Hematopoietic multipotent progenitor cell treated with erythropoietin and hydrocortisone succinate and interleukin-3 and kit ligand, for 4 days (in vitro differentiated cells): ENCODE results near the gene STYXL1.
A peak's percentile ranks its signal among the peaks of the same experiment; 100 is the strongest.

Source experiments
- DNase-seq: peaks from one replicate; pipeline ENCODE4 v3.0.0-alpha.2; 2015

STYXL1 gene

DNA sequence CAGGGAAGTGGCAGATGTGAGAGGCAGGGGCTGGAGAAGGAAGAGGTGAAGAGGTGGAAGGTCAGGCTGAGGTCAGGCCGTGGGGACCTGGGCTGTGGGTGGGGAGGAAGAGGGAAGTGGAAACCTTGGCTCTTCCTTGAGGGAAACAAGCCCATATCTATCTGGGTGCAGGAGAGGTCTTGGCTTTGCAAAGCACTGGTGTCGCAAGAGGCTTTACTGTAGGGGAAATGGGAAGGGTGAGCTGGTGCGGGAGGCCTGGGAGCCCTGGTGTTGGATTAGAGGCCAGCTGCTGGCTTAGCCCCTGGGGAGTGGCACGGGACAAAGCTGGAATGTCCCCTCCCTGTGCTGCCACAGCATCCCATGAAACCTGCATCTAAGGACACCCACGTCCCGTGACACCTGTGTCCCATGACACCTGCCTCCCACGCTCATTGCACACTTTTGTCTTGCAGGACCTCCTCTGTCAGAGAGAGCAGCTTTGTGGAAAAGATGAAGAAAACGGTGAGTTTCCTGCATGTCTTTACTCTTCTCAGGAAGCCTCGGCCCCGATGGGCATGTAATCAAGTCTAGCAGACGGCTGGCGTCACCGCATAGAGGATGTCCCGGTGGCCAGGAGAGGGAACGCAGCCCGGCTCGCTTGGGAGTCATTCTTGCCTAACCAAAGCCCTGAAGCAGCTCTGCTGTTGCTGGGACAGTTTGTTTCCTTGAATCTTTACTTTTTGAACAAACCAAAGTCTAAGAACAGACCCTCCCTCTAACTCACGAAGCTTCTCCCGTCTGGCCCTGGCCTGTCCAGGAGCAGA is 75.6 kb downstream of the STYXL1 start:
- peak; percentile 48 for DNase-seq

DNA sequence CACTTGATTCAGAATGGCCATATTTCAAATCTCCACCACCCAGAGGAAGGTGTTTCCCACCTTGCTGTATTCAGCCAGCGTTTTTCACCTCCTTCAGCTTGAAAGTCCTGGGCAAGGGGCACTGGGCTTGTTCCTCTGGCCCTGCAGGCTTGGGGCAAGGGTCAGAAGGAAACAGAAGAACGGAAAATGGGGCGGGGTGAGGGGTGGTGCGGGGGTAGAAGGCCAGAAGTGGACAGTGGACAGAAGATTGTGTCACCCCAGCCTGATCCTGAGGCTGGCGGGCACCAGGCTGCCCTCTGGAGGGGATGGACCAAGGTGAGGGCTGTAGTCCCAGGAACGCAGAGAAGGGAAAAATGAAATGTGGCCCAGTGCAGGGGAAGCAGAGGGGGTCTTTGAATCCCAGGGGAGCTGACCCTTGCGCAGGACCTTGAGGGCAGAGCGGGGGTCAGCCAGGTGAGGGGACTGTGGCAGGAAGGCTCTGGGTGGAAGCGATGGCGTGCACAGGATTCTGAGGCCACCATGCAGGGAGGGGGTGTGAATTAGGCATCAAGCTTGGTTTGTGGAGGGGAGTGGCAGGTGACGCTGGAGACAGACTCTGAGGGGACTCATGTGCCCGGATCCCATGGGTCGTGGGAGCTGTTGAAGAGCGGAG is 76.4 kb downstream of the STYXL1 start:
- DNase-seq, result no peak

DNA sequence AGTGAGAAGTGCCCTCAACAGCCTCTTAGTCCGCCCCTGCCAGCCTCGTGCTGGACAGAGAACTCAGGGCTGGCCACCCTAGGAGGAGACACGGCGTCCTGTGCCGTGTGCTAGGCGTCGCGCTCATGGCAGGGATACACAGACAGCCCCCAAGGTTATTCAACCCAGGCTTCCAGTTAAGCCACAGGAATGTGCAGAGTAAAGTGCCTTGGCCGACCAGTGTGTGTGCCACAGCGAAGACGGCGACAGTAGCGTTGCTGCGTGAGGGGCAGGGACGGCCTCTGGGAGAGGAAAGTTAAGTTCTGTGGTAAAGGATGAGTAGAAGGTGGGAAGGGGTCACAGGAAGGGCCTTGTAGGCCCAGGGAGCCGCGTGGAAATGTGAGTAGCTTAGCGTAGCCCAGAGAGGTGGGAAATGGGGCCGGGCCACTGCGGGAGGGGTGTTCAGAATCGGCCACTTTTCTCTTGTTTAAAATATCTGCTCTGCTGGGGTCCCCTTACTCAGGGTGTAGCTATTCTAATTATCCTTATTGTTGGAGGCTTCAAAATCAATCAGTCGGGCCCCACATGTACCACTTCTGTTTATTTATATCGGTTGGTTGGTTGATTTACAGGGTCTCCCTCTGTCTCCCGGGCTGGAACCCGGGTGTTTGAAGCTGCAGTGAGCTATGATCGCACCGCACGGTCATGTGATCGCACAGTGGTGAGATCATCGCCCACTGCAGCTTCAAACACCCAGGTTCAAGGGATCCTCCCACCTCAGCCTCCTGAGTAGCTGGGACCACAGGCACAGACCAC is 77.9 kb downstream of the STYXL1 start:
- DNase-seq, result no peak

DNA sequence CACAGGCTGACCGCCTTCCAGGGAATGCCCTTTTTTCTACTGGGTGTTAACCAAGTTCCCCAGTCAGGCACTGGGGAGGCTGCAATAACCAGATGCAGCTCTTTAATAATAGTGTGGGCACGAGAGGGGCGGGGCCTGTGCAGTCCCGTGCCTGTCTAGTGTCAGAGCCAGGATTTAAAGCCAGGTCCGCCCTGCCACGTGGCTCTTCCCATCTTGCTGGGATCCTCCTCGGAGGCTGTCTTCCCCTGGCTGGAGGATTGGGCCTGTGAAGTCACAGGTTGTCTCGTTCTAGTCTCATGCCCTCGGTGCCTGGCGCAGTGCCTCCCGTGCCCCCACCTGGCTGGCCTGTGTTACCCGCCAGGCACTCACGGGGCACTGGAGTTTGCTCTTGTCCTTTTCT is 78.6 kb downstream of the STYXL1 start:
- no peak for DNase-seq

DNA sequence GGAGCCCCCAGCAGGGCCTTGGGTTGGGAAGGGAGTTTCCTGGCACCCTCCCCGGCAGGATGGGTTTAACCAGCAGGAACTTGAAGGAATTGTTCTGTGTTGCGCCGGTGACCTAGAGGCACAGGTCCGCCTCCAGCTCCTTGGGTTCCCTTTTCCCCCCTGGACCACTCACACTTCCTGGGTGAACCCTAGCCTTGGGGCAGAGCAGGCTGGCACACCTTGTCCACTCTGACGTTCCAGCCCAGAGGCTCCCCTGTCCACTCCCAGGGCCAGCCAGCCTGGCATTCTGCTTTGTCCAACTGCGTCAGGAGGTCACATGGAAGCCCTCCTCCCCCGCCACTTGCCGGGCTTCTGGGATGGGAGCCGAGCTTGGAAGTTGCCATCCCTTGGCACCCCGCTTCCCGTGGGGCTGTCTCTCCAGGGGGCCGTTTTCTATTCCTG is 79.2 kb downstream of the STYXL1 start:
- no peak for DNase-seq

DNA sequence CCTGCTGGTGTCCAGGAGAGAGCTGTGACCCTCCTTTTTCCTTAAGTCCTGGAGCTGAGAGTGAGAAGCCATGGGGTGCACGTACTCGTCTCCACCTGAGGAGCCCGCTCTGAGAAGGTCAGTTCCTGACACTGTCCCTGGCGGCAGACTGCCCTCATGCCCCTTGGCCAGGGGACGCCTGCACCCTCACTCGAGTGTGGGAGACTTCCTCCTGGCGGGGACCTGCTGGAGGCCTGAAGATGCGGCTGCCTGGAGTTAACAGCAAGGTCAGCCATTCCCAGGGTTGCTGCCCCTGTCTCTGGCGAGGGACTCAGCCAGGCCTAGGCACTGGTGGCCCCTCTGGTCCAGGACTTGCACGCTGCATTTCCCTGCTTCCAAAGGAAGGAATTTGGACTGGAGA is 79.8 kb downstream of the STYXL1 start:
- DNase-seq, result no peak

DNA sequence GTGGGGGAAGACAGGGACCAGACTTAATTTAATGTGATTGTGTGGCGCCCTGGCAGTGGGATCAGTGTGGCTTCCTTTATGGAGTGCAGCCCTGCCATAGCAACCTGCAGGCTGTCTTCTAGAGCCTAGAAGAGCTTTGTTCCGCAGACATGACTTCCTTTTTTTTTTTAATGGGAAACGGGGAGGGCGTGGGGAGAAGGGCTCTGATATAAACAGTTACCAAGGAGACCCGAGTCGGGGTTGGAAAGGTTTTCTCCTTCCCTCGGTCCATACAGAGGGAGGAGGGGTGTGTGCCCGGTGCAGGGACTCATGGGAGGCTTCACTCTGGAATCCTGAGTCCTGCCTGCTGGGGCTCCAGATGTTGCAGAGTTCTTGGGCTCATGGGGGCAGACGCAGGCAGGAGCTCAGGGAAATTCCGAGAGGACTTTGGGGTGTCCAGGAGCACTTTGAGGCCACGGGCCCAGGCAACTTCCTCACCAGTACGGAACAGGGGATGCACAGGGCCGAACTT is 80.3 kb downstream of the STYXL1 start:
- DNase-seq, result peak; percentile 59

DNA sequence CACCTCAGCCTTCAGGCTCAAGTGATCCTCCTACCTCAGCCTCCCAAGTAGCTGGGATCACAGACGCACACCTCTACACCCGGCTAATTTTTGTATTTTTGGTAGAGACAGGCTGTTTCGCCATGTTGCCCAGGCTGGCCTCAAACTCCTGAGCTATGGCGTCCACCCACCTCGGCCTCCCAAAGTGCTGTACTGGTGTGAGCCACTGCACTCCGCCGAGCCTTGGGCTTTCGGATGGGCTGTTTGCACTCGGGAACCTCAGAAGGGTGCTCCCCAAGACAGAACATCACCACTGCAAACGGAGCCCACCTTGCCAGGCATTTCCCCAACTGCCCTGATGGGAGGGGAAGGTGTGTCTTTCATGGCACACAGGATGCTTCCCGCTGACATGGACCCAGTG is 80.7 kb downstream of the STYXL1 start:
- DNase-seq, result no peak

DNA sequence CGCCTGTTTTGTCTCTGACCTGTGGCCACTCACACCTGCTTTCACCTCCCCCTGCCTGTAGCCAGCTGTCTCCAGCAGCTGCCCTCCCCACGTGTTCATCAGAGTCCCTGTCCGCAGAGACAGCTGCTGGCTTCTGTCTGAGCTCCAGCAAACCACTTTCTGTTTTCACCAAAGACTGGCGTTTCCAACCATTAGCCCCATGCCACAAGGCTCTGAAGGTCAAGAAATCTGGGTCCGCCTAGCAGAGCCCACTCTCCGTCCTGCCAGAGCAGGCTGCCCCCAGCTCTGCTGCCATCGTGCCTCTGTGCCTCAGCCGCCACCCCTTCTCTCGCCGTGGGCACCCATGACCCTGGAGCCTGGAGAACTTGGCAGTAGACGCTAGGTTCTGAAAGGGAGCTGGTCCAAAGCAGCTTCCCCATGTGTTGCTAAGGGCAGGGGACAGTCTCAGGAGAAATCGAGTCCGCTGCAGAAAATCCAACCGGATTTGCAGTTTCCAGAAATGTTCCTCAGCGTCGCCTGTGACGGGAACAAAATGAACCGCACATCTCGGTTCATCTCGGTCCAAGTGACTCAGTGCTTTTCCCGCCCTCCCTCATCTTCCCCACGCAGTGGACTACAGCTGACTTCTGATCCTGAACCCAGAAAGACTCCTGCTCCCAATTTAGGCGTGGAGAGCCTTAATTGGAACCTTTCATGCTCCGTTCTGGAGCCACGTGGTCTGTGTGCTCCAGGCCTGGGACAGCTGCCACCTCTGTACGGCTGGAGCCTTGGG is 81.4 kb downstream of the STYXL1 start:
- DNase-seq, result no peak

DNA sequence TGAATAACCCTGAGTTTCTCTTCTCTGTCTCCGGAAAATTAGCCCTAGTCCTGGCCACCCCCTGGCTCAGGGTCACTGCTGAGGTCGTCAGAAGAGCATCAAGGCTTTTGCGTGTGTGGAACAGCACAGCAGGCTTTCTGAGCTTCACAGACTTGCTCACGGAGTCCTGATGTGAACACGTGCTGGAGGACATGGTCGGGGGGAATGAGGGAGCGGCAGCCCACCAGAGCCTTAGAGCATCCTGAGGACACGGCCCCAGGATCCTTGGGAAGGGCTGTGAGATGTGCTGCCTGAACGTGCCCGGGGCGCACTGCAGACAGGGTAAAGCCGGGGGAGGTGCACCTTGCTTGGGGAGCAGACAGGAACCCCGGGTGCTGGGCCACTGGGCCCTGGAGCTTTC is 82.2 kb downstream of the STYXL1 start:
- DNase-seq, result no peak

DNA sequence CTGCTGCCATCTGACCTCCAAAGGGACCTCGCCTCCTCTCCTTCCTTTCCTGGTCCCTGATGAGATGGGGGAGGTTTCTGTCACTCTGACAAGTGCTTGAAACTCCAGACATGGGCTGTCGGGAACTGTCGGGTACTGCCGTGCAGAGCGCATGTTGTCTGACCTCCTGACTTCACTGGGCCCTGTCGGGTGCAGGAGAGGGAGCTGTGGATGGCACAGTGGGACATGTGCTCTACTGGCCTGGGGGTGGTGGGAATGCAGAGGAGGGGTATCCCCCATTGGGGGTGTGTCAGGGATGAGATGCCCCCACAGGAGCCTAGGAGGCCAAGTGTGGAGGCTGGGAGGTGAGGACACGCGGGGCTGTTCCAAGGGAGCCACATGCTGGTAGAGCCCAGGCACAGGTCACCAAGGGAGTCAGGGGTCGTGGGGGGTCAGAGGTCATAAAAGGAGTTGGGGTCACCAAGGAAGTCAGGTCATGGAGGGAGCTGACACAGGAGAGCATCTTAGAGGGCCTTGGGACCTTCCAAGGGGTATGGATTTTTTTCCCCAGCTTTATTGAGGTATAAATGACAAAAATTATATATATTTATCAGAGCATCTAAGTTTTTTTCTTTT is 84.3 kb downstream of the STYXL1 start:
- DNase-seq, result no peak

DNA sequence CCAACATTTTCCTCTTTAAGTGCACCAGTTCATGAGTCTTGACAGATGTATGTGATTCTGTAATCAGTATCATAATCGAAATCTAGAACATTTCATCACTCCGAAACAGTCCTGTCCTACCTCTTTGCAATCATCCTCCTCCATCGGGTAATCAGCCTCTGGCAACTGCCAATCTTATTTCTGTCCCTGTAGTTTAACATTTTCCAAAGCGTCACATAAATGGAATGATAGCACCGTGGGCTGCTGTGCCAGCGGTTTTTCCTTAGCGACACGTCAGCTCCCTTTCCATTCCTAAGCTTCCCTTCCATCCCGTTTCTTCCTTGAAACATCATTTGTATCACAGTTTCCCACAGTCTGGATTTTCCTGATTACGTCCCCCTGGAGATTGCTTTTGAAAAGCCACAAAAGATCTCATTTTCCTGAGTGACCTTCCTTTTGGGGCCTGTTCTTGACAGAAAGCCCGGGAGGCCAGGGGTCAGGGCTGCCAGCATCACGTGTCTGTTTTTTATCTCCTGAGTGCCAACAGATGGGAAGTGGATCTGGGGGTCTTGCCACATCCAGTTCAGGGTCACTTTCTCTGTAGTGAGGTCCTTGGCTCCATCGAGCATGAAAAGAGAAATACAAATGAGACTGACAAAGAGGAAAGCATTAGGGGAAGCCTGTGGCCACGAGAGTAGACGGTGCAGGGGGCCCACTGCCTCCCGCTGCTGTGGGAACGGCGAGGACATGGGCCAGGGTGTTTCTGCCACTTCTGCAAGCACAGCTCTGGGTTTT is 85.0 kb downstream of the STYXL1 start:
- no peak for DNase-seq

DNA sequence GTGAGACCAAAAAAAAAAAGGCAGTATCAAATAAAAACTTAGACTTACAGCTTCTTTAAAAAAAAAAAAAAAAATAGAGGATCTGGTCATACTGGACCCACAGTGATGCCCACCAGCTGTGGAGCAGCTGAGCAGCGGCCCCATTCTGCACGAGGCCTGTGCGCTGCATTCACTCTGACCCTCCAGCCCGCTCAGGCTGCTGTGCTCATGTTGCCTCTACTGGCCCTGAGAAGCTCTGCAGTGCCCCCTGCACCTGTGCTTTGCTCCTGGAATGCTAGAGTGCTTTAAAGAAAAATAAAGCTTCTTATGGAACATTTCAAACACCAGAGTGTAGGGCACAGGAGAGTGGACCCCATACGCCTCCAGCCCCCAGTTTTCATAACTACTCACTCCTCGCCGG is 86.6 kb downstream of the STYXL1 start:
- DNase-seq, result no peak

DNA sequence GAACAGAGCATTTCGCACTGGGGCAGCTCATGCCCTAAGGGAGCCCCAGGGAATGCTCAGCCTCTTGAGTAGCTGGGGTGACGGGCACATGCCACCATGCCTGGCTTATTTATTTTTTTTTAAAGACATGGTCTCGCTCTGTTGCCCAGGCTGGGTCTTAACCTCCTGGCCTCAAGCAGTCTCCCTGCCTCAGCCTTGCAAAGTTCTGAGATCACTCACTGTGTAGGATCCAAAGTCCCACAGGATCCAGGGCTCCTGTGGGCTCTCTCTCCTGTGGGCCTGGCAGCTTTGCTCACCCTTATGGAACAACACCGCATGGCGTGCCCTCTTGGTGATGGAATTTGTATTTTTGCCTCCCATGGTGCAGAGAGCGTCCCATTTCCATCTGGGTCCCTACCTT is 87.4 kb downstream of the STYXL1 start:
- no peak for DNase-seq

DNA sequence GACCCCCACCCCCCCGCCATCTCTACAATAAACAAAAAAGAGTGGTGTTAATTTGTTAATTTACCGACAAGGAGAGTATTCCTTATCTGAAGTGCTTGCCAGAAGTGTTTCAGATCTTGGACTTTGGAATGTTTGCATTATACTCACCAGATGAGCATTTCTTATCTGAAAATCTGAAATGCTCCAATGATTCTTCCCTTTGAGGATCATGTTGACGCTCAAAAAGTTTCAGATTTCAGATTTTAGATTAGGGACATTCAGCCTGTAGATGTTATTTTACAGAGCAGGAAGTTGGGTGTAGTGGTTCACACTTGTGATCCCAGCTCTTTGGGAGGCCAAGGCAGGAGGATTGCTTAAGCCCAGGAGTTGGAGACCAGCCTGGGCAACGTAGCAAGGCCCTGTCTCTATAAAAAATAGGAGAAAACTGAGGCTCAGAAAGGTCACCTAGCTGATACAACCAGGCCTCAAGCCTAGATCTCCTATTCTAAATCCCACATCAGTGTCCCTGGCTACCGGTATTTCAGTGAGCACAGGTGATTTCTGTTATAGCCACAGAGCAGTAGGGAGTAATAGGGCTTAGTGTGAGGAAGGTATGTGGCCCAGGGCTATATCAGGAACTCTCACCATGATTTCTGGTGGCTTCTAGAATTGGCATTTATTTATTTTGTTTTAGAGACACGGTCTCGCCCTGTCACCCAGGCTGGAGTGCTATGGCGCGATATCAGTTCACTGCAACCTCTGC is 88.8 kb downstream of the STYXL1 start:
- no peak for DNase-seq

DNA sequence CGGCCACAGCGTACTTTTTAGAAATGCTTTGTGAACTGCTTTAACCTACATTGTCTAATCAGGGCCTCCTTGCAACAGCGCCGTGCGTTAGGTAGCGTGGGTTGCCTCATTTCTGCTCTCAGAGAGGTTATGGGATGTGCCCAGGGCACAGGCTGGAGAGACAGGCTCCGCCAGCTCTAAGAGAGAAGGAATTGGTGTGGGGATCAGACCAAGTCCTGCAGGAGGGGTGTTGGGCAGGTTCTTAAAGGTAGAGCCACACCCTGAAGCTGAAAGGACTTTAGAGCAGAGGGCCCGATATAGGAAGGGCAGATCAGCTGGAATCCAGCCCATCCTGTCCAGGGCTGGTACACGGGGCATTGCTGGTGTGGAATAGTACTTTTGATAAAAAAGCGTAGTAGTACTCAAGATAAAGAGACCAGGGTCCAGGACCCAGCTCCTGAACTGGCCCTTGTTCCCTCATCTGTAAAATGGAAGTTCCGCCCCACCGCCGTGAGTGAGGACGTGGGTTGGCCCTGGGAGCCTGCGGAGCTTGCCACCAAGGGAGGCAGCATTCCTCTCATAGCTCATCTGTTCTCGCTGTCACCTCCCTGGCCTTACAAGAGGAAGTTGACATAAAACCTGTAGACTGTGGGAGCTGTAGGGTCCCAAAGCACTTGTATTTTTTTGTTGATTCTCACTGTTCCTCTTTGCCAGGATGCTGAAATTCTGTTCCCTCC is 90.6 kb downstream of the STYXL1 start:
- no peak for DNase-seq

DNA sequence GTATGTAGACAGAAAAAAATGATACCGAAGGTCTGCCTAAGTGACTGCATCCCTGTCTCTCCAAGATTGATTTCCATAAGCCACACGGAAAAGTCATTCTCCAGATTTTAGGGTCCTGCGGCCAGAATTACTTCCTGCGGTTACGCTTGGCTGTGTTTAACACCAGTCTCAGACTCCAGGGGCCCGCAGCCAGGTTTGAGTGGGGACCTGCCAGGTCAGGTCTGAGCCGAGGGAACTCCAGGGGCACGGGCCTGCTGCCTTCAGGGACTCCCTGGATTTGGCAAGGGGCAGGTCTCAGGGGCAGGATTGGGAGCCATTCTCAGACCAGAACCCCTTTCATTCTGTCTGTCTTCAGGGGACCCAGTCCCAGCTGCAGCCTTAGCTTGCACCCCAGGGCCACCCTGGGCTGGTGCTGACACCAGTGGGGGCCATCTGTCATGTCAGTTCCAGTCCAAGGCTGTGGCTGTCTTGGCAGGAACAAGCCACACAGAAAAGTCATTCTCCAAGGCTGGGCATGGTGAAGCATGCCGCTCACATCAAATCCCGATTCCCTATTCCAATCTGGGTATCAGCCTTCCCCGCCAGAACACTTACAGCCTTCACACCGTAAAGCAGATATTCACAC is 92.4 kb downstream of the STYXL1 start:
- DNase-seq, result no peak

DNA sequence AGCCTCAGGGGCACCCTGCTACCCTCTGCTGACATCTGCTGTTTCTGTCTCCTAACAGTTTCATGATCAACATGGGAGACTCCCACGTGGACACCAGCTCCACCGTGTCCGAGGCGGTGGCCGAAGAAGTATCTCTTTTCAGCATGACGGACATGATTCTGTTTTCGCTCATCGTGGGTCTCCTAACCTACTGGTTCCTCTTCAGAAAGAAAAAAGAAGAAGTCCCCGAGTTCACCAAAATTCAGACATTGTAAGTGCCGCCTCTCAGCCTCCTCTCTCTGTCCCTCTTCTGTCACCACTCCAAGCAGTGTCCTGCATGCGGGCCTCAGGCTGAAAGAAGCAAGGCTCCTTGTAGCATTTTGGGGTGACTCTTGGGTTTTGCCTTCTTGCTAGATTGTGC is 93.9 kb downstream of the STYXL1 start:
- no peak for DNase-seq

DNA sequence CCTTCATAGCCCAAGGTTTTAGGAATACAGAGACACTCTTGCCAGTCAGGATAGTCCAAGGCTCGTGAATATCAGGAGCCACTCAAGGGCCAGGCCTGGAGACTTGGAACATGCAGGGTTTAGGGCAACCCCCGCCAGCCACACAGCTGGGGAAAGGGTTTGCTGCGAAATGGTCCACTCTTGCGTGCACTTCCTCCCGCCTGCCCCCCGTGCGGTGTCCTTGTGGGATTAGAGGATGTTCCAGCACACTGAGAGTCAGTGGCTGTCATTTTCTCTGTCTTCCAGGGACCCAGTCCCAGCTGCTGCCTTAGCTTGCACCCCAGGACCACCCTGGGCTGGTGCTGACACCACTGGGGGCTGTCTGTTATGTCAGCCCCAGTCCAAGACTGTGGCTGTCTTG is 94.4 kb downstream of the STYXL1 start:
- DNase-seq, result no peak

DNA sequence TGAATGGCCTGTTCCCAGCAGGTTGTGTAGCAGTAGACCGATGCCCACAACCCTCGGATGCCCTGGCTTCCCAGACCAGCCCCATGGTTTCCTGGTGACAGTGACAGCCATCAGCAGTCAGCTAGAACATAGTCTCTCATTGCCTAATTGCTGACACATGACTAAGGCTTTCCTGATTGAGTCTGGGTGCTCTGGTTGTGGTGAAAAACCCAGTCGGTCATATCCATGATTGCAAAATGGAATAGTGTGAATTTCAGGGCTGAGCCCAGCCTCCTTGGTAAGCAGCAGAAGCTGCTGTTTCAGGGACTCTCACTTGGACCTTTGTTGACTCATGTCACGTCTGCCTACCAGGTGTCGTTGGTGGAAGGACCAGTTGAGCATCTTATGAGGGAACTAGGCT is 96.3 kb downstream of the STYXL1 start:
- peak; percentile 68 for DNase-seq
